ENCODE results near the gene ARAF.

Gene ARAF

GRCh38 chrX:47620303-47620685, 59.3 kb downstream of the ARAF start:
- no peak for DNase-seq (ENCODE audit: low spot score)

All from putamen (tissue), 1 donor.